Cardiac muscle cell (in vitro differentiated cells and primary cell): Measurements from ENCODE around the gene MIEN1. TPM values are rescaled to one million over a fixed set of nuclear protein-coding genes. Genes with fewer than 3 reads are reported as not detected.

Experiments
- DNase-seq, 2 donors: peaks; one replicate each; pipeline versions ENCODE4 v3.0.0 to v3.0.0-alpha.2; 2010 to 2017; ENCODE audit warnings: low read depth in 1 of 2, low spot score in 1 of 2
- H3K27ac ChIP-seq: fragments of 200-600 bp; sonication (generic); 2 replicates; pipeline ENCODE4 v1.5.1; 2016
- H3K27me3 ChIP-seq: fragments of 200-600 bp; sonication (generic); 2 replicates; pipeline ENCODE4 v1.6.0; 2016; ENCODE audit warnings: control low read depth
- H3K36me3 ChIP-seq: fragments of 200-600 bp; sonication (generic); 2 replicates; pipeline ENCODE4 v1.5.1; 2016; ENCODE audit warnings: control low read depth
- H3K4me1 ChIP-seq: fragments of 200-600 bp; sonication (generic); 2 replicates; pipeline ENCODE4 v1.8.1; 2017; ENCODE audit warnings: low read depth, mild to moderate bottlenecking, mixed run types
- H3K4me3 ChIP-seq: fragments of 200-600 bp; sonication (generic); 2 replicates; pipeline ENCODE4 v1.5.1; 2016; ENCODE audit warnings: mild to moderate bottlenecking
- H3K9me3 ChIP-seq: fragments of 200-600 bp; sonication (generic); 2 replicates; pipeline ENCODE4 v1.5.1; 2017; ENCODE audit warnings: low read depth, mild to moderate bottlenecking, control low read depth
- CTCF ChIP-seq: IDR thresholded peaks from 2 replicates; pipeline ENCODE4 v1.5.1; 2012; ENCODE audit warnings: low read depth, mild to moderate bottlenecking, low read length
- polyA plus RNA-seq: library from polyadenylated mRNA; unstranded; fragments of >200 nt; fragmentation: Nextera tagmentation; extraction: Ambion mirVana; gene quantifications from 2 replicates; pipeline ENCODE4 v1.2.1, GENCODE V29; 2016
- total RNA-seq: library from RNA; depleted of rRNA; stranded (reverse); fragments of >200 nt; gene quantifications from 2 replicates; pipeline ENCODE4 v1.2.3, GENCODE V29; 2016

Gene MIEN1
- total and polyA plus RNA-seq, 2 experiments from 2014 or later: 64.3 to 87.8 TPM

- DNase-seq: no peak
- H3K36me3 ChIP-seq: no peaks in the 10 kb centered on the region
- no peaks in the 10 kb centered on the region for H3K27me3 ChIP-seq
- no peak for TF ChIP-seq CTCF
- H3K27ac ChIP-seq: peak overlapping the region; percentile 98
- H3K4me3 ChIP-seq: no peak overlapping the region
- H3K4me1 ChIP-seq: peaks cover 51% of the 10 kb centered on the region
- H3K9me3 ChIP-seq: no peaks in the 10 kb centered on the region
Measured at GRCh38 chr17:39679521-39680192, 50.7 kb downstream of the MIEN1 start.

Other genes starting within 250 kb of the MIEN1 start
- gene NEUROD2, start 122.6 kb downstream of the MIEN1 start, total RNA-seq: not detected in 2 replicates
- gene NEUROD2, start 122.6 kb downstream of the MIEN1 start, polyA plus RNA-seq: not detected in 2 replicates
- 4.3 and 17.7 TPM in 2 replicates for gene PPP1R1B, start 103.6 kb downstream of the MIEN1 start, total RNA-seq
- gene PPP1R1B, start 103.6 kb downstream of the MIEN1 start, polyA plus RNA-seq: 7.6 and 20.3 TPM in 2 replicates
- gene STARD3, start 93.4 kb downstream of the MIEN1 start, total RNA-seq: 67.1 and 84.1 TPM in 2 replicates
- 47.9 and 62.6 TPM in 2 replicates for gene STARD3, start 93.4 kb downstream of the MIEN1 start, polyA plus RNA-seq
- gene TCAP, start 65.2 kb downstream of the MIEN1 start, total RNA-seq: 61.5 and 79.1 TPM in 2 replicates
- 105 and 133 TPM in 2 replicates for gene TCAP, start 65.2 kb downstream of the MIEN1 start, polyA plus RNA-seq
- 21.0 and 27.2 TPM in 2 replicates for gene PNMT, start 62.1 kb downstream of the MIEN1 start, total RNA-seq
- 11.9 and 14.7 TPM in 2 replicates for gene PNMT, start 62.1 kb downstream of the MIEN1 start, polyA plus RNA-seq
- 22.5 and 34.2 TPM in 2 replicates for gene PGAP3, start 42.5 kb downstream of the MIEN1 start, total RNA-seq
- gene PGAP3, start 42.5 kb downstream of the MIEN1 start, polyA plus RNA-seq: 29.7 and 31.3 TPM in 2 replicates
- 293 and 310 TPM in 2 replicates for gene ERBB2, start 30.5 kb downstream of the MIEN1 start, total RNA-seq
- gene ERBB2, start 30.5 kb downstream of the MIEN1 start, polyA plus RNA-seq: 194 and 235 TPM in 2 replicates
- gene GRB7, start 7.4 kb upstream of the MIEN1 start, total RNA-seq: 1.9 and 6.6 TPM in 2 replicates
- 1.8 and 5.6 TPM in 2 replicates for gene GRB7, start 7.4 kb upstream of the MIEN1 start, polyA plus RNA-seq
- 0.04 TPM in 1 of 2 replicates, not detected in the other for gene IKZF3, start 133.8 kb upstream of the MIEN1 start, total RNA-seq
- gene IKZF3, start 133.8 kb upstream of the MIEN1 start, polyA plus RNA-seq: 0.02 TPM in 1 of 2 replicates, not detected in the other
- gene ZPBP2, start 137.7 kb upstream of the MIEN1 start, total RNA-seq: not detected in 2 replicates
- gene ZPBP2, start 137.7 kb upstream of the MIEN1 start, polyA plus RNA-seq: not detected in 2 replicates
- gene GSDMB, start 188.1 kb upstream of the MIEN1 start, total RNA-seq: 12.6 and 17.3 TPM in 2 replicates
- 3.1 and 5.2 TPM in 2 replicates for gene GSDMB, start 188.1 kb upstream of the MIEN1 start, polyA plus RNA-seq
- 49.4 and 52.8 TPM in 2 replicates for gene ORMDL3, start 197.1 kb upstream of the MIEN1 start, total RNA-seq
- 21.9 and 24.3 TPM in 2 replicates for gene ORMDL3, start 197.1 kb upstream of the MIEN1 start, polyA plus RNA-seq
- gene LRRC3C, start 197.2 kb upstream of the MIEN1 start, total RNA-seq: not detected in 2 replicates
- gene LRRC3C, start 197.2 kb upstream of the MIEN1 start, polyA plus RNA-seq: not detected in 2 replicates
- not detected in 2 replicates for gene GSDMA, start 232.5 kb upstream of the MIEN1 start, total RNA-seq
- gene GSDMA, start 232.5 kb upstream of the MIEN1 start, polyA plus RNA-seq: not detected in 2 replicates